ENCODE results near the gene GLG1.

GLG1 gene

DNA sequence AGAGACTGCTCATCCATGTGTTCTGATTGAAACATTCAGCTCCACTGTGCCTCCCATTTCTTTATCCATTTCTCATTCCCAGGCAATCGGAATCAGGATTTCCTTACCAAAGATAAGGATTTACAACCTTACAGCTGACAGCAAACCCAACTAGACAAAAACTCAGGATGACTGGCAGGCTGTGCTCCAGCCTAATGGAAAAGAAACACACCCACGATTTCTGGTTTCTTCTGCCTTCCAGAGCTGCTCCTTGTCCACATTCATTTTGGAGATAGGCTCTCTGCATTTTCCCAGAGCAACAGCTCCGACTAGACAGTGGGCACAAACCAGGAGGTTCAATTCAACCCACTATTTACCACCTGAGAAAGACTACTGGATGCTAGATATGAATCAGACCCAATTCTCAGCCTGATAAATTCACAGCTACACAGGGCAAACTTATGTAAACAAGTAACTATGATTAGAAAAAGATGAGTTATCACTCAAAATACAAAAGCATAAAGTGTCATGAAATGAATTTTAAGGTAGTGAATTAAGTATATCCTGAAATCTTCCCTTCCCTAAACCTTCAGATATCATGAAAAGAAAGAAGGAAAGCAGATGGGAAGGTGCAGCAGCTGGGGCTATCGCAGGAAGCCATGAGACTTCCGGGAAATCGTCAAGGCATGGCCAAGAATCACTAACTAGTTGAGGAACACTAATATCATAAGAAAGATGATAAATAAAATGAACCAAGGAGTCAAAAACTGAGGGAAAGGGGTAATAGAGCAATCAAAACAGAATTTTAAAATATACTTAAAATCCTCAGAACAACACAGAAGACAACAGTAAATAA is 140.8 kb downstream of the GLG1 start:
- Histone ChIP-seq H3K79me2 (ENCODE audit: insufficient read depth, low read depth) (no peaks in the 10 kb centered on the region), H3K27me3 (ENCODE audit: insufficient read depth, low read depth) (no peaks in the 10 kb centered on the region), H3K4me1 (ENCODE audit: low read depth, poor library complexity, severe bottlenecking) (peaks cover 46% of the 10 kb centered on the region), H3K4me3 (IDR thresholded peaks at IDR 0.05; ENCODE audit: insufficient read depth, low read depth, low read length) (no peak overlapping the region), H3K4me2 (no peak overlapping the region), H3K27ac (no peak overlapping the region), H4K20me1 (ENCODE audit: insufficient read depth) (0 out of 2 replicates have a peak, but pooled peaks cover 3% of the 10 kb centered on the region), H3K36me3 (ENCODE audit: insufficient read depth) (peaks cover 2% of the 10 kb centered on the region), H3K9ac (no peak overlapping the region), H2AFZ (ENCODE audit: low read depth) (no peak overlapping the region)
- TF ChIP-seq, protein P1, sequence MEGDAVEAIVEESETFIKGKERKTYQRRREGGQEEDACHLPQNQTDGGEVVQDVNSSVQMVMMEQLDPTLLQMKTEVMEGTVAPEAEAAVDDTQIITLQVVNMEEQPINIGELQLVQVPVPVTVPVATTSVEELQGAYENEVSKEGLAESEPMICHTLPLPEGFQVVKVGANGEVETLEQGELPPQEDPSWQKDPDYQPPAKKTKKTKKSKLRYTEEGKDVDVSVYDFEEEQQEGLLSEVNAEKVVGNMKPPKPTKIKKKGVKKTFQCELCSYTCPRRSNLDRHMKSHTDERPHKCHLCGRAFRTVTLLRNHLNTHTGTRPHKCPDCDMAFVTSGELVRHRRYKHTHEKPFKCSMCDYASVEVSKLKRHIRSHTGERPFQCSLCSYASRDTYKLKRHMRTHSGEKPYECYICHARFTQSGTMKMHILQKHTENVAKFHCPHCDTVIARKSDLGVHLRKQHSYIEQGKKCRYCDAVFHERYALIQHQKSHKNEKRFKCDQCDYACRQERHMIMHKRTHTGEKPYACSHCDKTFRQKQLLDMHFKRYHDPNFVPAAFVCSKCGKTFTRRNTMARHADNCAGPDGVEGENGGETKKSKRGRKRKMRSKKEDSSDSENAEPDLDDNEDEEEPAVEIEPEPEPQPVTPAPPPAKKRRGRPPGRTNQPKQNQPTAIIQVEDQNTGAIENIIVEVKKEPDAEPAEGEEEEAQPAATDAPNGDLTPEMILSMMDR (conservative IDR thresholded peaks at IDR 0.05; ENCODE audit: low read depth, low read length) = no peak

DNA sequence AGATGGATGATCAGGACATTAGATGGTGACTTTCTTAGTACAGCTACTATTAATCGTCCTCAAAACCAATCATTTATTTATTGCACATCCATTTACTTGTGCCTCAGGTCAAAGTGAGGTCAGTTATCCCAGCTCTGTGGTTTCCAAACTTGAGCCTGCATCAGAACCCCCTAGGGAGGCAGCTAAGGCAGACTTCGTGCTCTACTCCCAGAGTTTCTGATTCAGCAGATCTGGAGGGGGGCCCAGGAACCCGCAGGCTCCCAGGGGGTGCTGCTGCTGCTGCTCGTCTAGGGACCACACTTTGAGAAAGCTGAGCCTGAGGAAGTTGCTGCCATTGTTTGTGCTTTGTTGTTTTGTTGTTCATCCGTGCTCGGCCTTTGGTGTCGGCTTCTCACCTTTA is 141.6 kb downstream of the GLG1 start:
- H2AFZ ChIP-seq (ENCODE audit: low read depth) = no peak overlapping the region

DNA sequence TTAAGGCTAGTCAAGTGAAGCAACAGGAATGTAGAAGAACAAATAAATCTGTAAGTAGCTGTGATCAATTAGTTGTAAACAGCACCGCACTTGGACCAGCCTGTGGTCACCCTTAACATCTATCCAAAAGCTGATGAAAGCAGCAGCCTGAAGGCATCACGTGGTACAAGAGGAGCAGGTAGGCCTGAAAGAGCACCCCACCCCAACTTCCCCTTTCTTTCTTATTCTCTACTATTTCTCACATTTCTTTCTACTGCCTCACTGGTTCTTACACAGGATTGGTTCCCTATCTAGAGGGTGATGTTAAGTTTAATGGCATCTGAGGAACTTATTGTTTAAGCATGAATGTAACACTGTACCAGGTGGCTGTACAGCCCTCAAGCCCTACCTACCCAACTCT is 143.0 kb downstream of the GLG1 start:
- H3K4me2 ChIP-seq = no peak overlapping the region
- no peak overlapping the region for H3K4me3 ChIP-seq (IDR thresholded peaks at IDR 0.05; ENCODE audit: insufficient read depth, low read depth, low read length)
- H3K36me3 ChIP-seq (ENCODE audit: insufficient read depth) = no peaks in the 10 kb centered on the region; the same call in 1 of the 2 replicates
- 0 out of 2 replicates have a peak, but pooled peaks cover 3% of the 10 kb centered on the region for H4K20me1 ChIP-seq (ENCODE audit: insufficient read depth)
- H2AFZ ChIP-seq (ENCODE audit: low read depth) = no peak overlapping the region
- H3K9ac ChIP-seq = no peak overlapping the region
- no peaks in the 10 kb centered on the region for H3K27me3 ChIP-seq (ENCODE audit: insufficient read depth, low read depth)
- TF ChIP-seq, protein P1 (conservative IDR thresholded peaks at IDR 0.05; ENCODE audit: low read depth, low read length) = no peak
- H3K4me1 ChIP-seq (ENCODE audit: low read depth, poor library complexity, severe bottlenecking) = peaks cover 24% of the 10 kb centered on the region
- H3K79me2 ChIP-seq (ENCODE audit: insufficient read depth, low read depth) = no peaks in the 10 kb centered on the region
- no peak overlapping the region for H3K27ac ChIP-seq

More for the DNA sequence above, 141.6 kb downstream of the GLG1 start:
- TF ChIP-seq, protein P1 (conservative IDR thresholded peaks at IDR 0.05; ENCODE audit: low read depth, low read length) = no peak
- H3K27me3 ChIP-seq (ENCODE audit: insufficient read depth, low read depth) = no peaks in the 10 kb centered on the region
- H3K36me3 ChIP-seq (ENCODE audit: insufficient read depth) = no peaks in the 10 kb centered on the region; the same call in none of the 2 replicates
- H3K4me3 ChIP-seq (IDR thresholded peaks at IDR 0.05; ENCODE audit: insufficient read depth, low read depth, low read length) = no peak overlapping the region
- peaks cover 38% of the 10 kb centered on the region for H3K4me1 ChIP-seq (ENCODE audit: low read depth, poor library complexity, severe bottlenecking)
- H3K9ac ChIP-seq = no peak overlapping the region
- H3K79me2 ChIP-seq (ENCODE audit: insufficient read depth, low read depth) = no peaks in the 10 kb centered on the region
- 0 out of 2 replicates have a peak, but pooled peaks cover 3% of the 10 kb centered on the region for H4K20me1 ChIP-seq (ENCODE audit: insufficient read depth)
- H3K4me2 ChIP-seq = no peak overlapping the region
- no peak overlapping the region for H3K27ac ChIP-seq

DNA sequence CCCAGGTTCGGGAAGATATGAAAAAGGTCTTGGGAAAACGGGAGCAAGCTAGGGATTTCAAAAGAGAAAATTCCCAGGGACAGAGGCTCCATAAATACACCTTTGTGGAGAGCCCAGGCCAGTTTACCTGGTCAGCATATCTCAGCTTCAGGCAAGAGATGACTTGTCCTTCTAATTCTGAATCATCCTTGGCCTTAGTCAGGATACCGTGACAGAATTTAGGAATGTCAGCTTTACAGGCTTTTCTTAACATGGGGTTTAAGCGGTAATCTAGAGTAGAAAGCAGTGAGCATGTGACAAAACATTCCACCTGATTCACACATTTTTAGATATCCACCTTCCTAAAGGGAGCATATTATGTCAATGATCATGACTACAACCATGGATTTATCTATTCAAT is 144.6 kb downstream of the GLG1 start:
- Histone ChIP-seq H3K36me3 (ENCODE audit: insufficient read depth) (peaks cover 4% of the 10 kb centered on the region; the same call in 1 of the 2 replicates), H3K4me3 (IDR thresholded peaks at IDR 0.05; ENCODE audit: insufficient read depth, low read depth, low read length) (no peak overlapping the region), H4K20me1 (ENCODE audit: insufficient read depth) (0 out of 2 replicates have a peak, but pooled peaks cover 3% of the 10 kb centered on the region), H3K9ac (no peak overlapping the region), H3K27ac (no peak overlapping the region), H3K79me2 (ENCODE audit: insufficient read depth, low read depth) (no peaks in the 10 kb centered on the region), H2AFZ (ENCODE audit: low read depth) (no peak overlapping the region), H3K4me2 (no peak overlapping the region), H3K4me1 (ENCODE audit: low read depth, poor library complexity, severe bottlenecking) (peaks cover 9% of the 10 kb centered on the region), H3K27me3 (ENCODE audit: insufficient read depth, low read depth) (no peaks in the 10 kb centered on the region)
- TF ChIP-seq, protein P1 (conservative IDR thresholded peaks at IDR 0.05; ENCODE audit: low read depth, low read length) = no peak
